ENCODE data around the gene VEGFC.

Gene VEGFC

DNA sequence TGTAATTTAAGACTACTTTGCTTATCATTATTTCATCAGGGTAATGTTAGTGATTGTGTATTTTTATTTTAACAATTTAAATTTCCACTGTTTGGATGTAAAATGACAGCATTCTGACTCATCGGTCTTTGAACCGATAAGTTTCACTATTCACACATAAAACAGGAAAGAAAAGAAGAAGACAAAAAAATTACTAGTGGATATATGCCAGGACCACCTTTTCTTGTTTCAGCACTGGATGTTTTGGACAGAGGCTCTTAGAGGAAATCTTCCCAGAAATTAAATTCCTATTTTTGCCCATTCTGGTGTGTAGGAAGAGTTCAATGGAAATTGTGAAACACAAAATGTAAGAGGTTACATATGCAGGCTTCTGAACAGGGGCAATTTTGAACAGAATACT lies 57.4 kb downstream of the VEGFC start:
- DNase-seq (ENCODE audit: low read depth) = no peak
- no peak overlapping the region for H3K4me3 ChIP-seq (ENCODE audit: low read depth, low read length)
- TF ChIP-seq, protein P1, sequence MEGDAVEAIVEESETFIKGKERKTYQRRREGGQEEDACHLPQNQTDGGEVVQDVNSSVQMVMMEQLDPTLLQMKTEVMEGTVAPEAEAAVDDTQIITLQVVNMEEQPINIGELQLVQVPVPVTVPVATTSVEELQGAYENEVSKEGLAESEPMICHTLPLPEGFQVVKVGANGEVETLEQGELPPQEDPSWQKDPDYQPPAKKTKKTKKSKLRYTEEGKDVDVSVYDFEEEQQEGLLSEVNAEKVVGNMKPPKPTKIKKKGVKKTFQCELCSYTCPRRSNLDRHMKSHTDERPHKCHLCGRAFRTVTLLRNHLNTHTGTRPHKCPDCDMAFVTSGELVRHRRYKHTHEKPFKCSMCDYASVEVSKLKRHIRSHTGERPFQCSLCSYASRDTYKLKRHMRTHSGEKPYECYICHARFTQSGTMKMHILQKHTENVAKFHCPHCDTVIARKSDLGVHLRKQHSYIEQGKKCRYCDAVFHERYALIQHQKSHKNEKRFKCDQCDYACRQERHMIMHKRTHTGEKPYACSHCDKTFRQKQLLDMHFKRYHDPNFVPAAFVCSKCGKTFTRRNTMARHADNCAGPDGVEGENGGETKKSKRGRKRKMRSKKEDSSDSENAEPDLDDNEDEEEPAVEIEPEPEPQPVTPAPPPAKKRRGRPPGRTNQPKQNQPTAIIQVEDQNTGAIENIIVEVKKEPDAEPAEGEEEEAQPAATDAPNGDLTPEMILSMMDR (IDR thresholded peaks at IDR 0.05; ENCODE audit: low read depth, low read length) = no peak
- TF ChIP-seq POLR2A (IDR thresholded peaks at IDR 0.05; ENCODE audit: extremely low read depth, insufficient read length) = no peak
- TF ChIP-seq, protein P2, sequence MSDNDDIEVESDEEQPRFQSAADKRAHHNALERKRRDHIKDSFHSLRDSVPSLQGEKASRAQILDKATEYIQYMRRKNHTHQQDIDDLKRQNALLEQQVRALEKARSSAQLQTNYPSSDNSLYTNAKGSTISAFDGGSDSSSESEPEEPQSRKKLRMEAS (IDR thresholded peaks at IDR 0.05; ENCODE audit: low read depth, low read length) = no peak
- TF ChIP-seq MYC (IDR thresholded peaks at IDR 0.05; ENCODE audit: low read depth, low read length) = no peak

DNA sequence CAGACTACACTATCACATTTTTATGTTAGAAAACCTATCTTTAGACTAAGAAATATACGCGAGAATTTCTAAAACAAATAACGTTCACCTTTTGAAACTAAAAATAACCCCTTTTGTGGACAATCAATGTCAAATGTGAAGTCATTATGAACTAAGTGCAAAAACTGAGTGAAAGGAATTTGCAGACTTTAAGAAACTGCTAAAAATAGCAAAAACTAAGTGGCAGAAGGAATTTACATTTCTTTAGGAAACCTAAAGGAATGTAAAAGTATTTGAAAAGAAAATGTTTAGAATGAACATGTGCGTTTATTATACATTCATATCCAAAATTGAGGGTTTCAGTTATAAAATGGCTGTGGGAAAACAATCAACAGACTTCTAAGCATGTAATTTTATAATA lies 58.3 kb downstream of the VEGFC start:
- DNase-seq (ENCODE audit: low read depth) = no peak
- no peak overlapping the region for H3K4me3 ChIP-seq (ENCODE audit: low read depth, low read length)
- TF ChIP-seq, protein P1 (IDR thresholded peaks at IDR 0.05; ENCODE audit: low read depth, low read length) = no peak
- TF ChIP-seq MYC (IDR thresholded peaks at IDR 0.05; ENCODE audit: low read depth, low read length) (no peak), POLR2A (IDR thresholded peaks at IDR 0.05; ENCODE audit: extremely low read depth, insufficient read length) (no peak)
- TF ChIP-seq, protein P2 (IDR thresholded peaks at IDR 0.05; ENCODE audit: low read depth, low read length) = no peak

DNA sequence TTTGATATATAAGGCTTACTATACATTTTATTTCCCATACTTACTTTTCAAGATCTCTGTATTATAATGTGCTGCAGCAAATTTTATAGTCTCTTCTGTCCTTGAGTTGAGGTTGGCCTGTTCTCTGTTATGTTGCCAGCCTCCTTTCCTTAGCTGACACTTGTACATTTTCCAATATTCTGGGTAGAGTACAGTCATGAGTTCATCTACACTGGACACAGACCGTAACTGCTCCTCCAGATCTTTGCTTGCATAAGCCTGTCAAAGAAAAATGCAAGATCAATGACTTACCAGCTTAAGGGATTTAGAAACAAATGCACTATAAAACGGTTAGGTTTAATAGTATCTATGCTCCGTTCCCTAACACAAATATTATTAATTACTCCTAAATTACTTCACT lies 63.2 kb downstream of the VEGFC start:
- no peak for DNase-seq (ENCODE audit: low read depth)
- TF ChIP-seq, protein P2 (IDR thresholded peaks at IDR 0.05; ENCODE audit: low read depth, low read length) = no peak
- TF ChIP-seq, protein P1 (IDR thresholded peaks at IDR 0.05; ENCODE audit: low read depth, low read length) = no peak
- TF ChIP-seq POLR2A (IDR thresholded peaks at IDR 0.05; ENCODE audit: extremely low read depth, insufficient read length) = no peak
- TF ChIP-seq MYC (IDR thresholded peaks at IDR 0.05; ENCODE audit: low read depth, low read length) = no peak
- H3K4me3 ChIP-seq (ENCODE audit: low read depth, low read length) = no peak overlapping the region

DNA sequence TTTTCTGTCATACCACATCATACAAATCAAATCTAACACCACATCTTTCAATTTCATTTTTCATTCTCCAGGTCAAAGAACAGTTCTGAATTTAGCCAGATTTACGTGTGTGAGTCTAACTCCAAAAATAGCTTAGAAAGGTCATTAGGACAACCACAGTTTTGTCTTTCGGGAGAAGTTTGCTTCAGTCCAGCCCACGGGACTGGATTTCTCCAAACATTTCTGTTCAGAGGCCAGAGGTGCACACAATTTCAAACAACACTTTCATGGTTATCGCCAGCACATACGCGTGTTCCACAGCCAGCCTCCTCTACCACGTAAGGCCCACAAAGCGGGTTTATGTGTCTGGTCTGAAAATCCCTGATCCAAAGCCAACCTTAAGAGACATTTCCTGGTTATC lies 65.9 kb downstream of the VEGFC start:
- no peak overlapping the region for H3K4me3 ChIP-seq (ENCODE audit: low read depth, low read length)
- no peak for DNase-seq (ENCODE audit: low read depth)
- TF ChIP-seq, protein P1 (IDR thresholded peaks at IDR 0.05; ENCODE audit: low read depth, low read length) = no peak
- TF ChIP-seq, protein P2 (IDR thresholded peaks at IDR 0.05; ENCODE audit: low read depth, low read length) = no peak
- TF ChIP-seq MYC (IDR thresholded peaks at IDR 0.05; ENCODE audit: low read depth, low read length) (no peak), POLR2A (IDR thresholded peaks at IDR 0.05; ENCODE audit: extremely low read depth, insufficient read length) (no peak)

DNA sequence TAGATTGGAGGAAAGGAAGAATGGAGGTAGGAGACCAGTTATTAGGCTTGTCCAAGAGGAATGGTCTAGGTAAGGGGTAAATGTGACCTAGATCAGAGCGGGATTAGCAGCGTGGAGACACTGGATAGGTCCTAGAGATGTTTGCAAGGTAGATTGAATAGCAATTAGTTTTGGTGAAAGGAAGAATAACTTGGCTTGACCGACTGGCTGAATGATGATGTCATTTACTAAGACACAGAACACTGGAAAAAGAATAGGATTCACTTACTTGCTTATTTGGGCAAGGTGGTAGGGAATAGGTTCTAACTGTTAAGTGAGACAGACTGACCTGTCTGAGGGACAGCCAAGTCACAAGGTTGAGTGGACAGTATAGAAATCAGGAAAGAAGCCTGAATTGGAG lies 71.3 kb downstream of the VEGFC start:
- TF ChIP-seq, protein P1 (IDR thresholded peaks at IDR 0.05; ENCODE audit: low read depth, low read length) = no peak
- TF ChIP-seq MYC (IDR thresholded peaks at IDR 0.05; ENCODE audit: low read depth, low read length) (no peak), POLR2A (IDR thresholded peaks at IDR 0.05; ENCODE audit: extremely low read depth, insufficient read length) (no peak)
- TF ChIP-seq, protein P2 (IDR thresholded peaks at IDR 0.05; ENCODE audit: low read depth, low read length) = no peak
- no peak overlapping the region for H3K4me3 ChIP-seq (ENCODE audit: low read depth, low read length)
- DNase-seq (ENCODE audit: low read depth) = no peak

DNA sequence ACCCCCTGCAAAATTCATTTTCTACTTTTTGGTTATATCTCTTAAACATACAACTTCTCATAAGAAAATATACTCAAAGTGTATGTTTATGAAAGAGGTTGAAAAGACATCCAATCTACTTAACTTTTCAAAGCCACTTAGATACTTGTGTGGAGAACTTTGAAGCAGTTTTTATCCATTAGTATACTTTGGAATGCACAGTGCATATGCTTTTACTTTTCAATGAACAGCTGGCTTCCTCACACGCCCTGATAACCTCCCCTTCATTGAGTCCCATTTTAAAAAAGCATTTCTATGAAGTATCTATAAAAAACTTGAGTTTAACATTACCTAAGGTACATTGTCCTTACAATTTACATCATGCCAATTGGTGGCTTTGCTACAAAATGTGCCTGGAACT lies 73.8 kb downstream of the VEGFC start:
- TF ChIP-seq, protein P1 (IDR thresholded peaks at IDR 0.05; ENCODE audit: low read depth, low read length) = no peak
- TF ChIP-seq, protein P2 (IDR thresholded peaks at IDR 0.05; ENCODE audit: low read depth, low read length) = no peak
- TF ChIP-seq MYC (IDR thresholded peaks at IDR 0.05; ENCODE audit: low read depth, low read length) = no peak
- TF ChIP-seq POLR2A (IDR thresholded peaks at IDR 0.05; ENCODE audit: extremely low read depth, insufficient read length) = no peak
- DNase-seq (ENCODE audit: low read depth) = no peak
- no peak overlapping the region for H3K4me3 ChIP-seq (ENCODE audit: low read depth, low read length)

All from NB4 (cell line).